Activated T-helper 2 cell treated with anti-CD3 and anti-CD28 coated beads, Interferon-gamma antibody, Interleukin-2, Interleukin-4, amounts not matched to agents 10 μg/mL and 5 μg/mL and 100 μg/mL, durations not matched to agents 14 hours and 24 hours and 36 hours (primary cell): Measurements from ENCODE around the gene LRRC8A. TPM values are rescaled to one million over a fixed set of nuclear protein-coding genes. Genes with fewer than 3 reads are reported as not detected.
A peak's percentile ranks its signal among the peaks of the same experiment; 100 is the strongest.
"Not testable (repeated sequence)": the region's sequence is repeated elsewhere in the genome, so short reads cannot be mapped to it uniquely, and the experiment has no call there.

ENCODE experiments used
- DNase-seq: peaks from one replicate; pipeline ENCODE4 v3.0.0; 2021; ENCODE audit warnings: low spot score
- H3K27ac Mint-ChIP-seq: one replicate; pipeline ENCODE4 v1.8.0; 2021; ENCODE audit warnings: mixed read lengths
- H3K27me3 Mint-ChIP-seq: one replicate; pipeline ENCODE4 v1.8.0; 2021; ENCODE audit warnings: low read depth, mixed read lengths
- H3K36me3 Mint-ChIP-seq: one replicate; pipeline ENCODE4 v1.8.0; 2021; ENCODE audit warnings: low read depth, mixed read lengths
- H3K4me1 Mint-ChIP-seq: one replicate; pipeline ENCODE4 v1.8.0; 2021; ENCODE audit warnings: low read depth, mixed read lengths
- H3K4me3 Mint-ChIP-seq: one replicate; pipeline ENCODE4 v1.8.0; 2021; ENCODE audit warnings: low read depth, mild to moderate bottlenecking, moderate library complexity, mixed read lengths
- H3K9me3 Mint-ChIP-seq: one replicate; pipeline ENCODE4 v1.8.0; 2021; ENCODE audit warnings: mixed read lengths
- intact Hi-C: fragments of 100-400 bp; cut with micrococcal nuclease; formaldehyde crosslinking; loops from one replicate; pipeline ENCODE4 v1.15.1; 2023
- total RNA-seq: library from RNA; stranded (reverse); gene quantifications from 2 replicates; pipeline ENCODE4 v1.2.3, GENCODE V29; 2022

Gene LRRC8A
- total RNA-seq, 1 donor from 2014 or later, result 25.4 TPM

DNA sequence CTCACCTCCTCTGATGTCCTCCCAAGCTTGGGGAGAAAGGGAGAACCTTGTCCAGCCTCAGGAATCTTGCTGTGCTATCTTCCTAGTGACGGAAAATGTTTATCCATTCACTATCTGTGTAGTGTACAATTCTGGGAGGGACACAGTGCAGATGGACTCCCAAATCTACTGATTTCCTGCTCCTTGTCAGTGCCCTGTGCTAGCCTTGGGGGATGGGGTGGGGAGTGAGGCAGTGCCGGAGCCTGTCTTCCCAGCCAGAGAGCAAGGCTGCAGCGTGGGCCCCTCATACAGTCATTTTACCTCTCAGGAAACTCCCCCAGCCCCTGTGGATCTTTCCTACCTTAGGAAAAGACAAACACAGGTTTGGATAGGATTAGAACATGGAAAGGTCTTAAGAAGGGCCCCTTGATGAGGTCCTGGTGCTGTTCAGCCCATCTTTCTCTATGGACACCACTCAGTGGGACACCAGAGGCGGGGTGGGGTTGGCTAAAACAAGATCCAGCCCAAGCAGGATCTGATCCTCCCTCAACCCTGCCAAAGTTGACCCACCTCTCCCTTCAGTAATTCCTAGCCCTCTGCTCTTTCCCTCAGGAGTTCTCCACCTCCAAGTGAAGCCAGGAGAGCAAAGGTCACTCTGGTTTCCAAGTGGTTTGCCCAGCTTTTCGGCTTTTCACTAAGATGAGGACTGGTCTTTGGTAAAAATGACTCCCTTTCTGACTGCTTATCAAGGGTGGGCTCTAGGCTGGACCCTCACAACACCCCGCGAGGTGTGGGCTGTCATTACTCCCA is 62.1 kb downstream of the LRRC8A start:
- H3K9me3 Mint-ChIP-seq, result no peaks in the 10 kb centered on the region
- no peak overlapping the region for H3K27ac Mint-ChIP-seq

DNA sequence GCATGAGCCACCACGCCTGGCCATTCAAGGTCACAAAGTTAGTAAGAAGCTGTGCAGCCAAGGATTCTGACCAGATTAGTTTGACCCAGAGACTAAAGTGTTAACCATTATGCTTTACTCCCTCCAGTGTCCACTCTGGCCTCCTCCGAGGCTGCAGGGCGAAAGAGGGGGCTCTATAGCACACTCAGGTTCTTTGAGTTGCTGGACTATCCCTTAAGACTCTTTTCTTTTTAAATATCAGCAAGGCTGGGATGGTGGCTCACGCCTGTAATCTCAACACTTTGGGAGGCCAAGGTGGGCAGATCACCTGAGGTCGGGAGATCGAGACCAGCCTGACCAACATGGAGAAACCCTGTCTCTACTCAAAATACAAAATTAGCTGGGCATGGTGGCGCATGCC is 63.0 kb downstream of the LRRC8A start:
- H3K36me3 Mint-ChIP-seq, result peaks cover 38% of the 10 kb centered on the region
- not testable (repeated sequence) for H3K4me3 Mint-ChIP-seq, H3K9me3 Mint-ChIP-seq, DNase-seq, H3K27ac Mint-ChIP-seq, H3K27me3 Mint-ChIP-seq
- H3K4me1 Mint-ChIP-seq, result peaks cover 17% of the 10 kb centered on the region
- intact Hi-C loops, result loop anchor here (5.0 kb wide), 1 partner anchor 623 kb away; the partner anchor contains the start of genes COQ4 and TRUB2

More for the DNA sequence above, 62.1 kb downstream of the LRRC8A start:
- H3K4me3 Mint-ChIP-seq, result no peak overlapping the region
- peaks cover 31% of the 10 kb centered on the region for H3K36me3 Mint-ChIP-seq
- no peaks in the 10 kb centered on the region for H3K27me3 Mint-ChIP-seq
- DNase-seq, result no peak
- peaks cover 17% of the 10 kb centered on the region for H3K4me1 Mint-ChIP-seq
- intact Hi-C loops, result no loop called here

DNA sequence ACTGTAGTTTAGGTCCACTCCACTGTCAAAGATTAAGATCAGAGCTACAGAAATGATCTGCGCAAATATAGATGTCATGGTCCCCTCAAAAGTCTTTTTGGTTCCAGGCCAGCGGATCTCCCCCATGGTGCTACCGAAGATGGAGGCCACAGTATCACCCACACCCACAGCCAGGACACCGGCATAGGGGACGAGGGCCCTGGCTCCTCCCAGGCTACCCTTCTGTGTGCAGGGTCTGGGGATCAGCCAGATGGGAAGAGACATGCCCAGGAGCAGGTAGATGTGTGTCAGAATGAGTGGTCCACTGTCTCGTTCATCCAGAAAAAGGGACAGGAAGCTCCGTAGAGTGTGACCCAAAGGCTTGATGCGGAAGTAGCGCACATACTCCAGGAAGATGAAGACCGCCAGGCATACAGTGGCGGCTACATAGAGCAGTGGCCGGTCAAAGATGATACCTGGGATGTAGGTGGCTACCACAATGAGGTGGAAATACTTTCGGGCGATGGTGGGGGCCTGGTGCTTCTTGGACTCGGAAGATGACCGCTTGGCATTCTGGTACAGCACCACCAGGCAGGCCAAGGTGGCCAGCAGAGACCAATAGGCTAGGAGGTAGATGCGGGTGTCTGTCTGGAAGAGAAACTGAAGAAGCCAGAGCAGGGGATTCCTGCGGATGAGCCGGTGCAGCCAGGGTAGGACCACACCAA is 64.0 kb downstream of the LRRC8A start:
- no peaks in the 10 kb centered on the region for H3K9me3 Mint-ChIP-seq
- H3K27ac Mint-ChIP-seq, result peak overlapping the region; percentile 98
- H3K4me3 Mint-ChIP-seq, result peak overlapping the region; percentile 98
- peaks cover 18% of the 10 kb centered on the region for H3K4me1 Mint-ChIP-seq
- peaks cover 42% of the 10 kb centered on the region for H3K36me3 Mint-ChIP-seq
- no peak for DNase-seq
- intact Hi-C loops, result loop anchor here (2.0 to 5.0 kb wide), 4 partner anchors 43 to 624 kb away; partner anchors contain the start of genes COQ4, MIGA2 and TRUB2
- H3K27me3 Mint-ChIP-seq, result no peaks in the 10 kb centered on the region

DNA sequence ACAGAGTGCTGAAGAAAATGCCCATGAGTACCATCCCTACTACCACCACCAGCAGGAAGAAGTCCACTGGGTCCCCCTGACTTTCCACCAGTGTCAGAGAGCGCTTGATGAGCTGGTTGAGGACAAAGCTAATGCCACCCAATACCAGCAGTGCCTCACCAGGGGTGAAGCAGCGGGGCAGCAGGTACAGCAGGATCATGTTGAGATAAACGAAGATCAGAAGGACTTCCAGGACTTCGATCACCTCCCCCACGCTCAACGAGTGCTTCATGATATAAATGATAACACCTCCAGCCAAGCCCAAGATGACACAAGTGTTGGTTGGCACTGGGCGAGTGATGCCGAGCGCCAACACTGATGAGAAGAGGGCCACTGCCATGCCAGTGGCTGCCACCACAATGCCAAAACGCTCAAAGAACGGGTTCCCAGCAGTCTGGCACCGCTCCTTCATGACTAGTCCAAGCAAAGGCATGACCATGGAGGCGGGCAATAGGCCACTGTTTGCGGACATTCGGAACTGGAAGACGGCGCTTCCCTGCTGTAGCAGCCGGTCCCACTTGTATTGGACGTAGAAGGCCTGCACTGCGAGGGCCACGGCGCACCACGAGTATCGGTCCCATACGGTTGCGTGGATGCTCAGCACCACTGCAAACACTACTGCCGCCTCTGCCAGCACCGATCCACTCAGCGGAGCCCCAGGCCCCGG is 64.8 kb downstream of the LRRC8A start:
- DNase-seq, result peak; percentile 13
- peak overlapping the region; percentile 98 for H3K27ac Mint-ChIP-seq
- H3K4me1 Mint-ChIP-seq, result peaks cover 18% of the 10 kb centered on the region
- H3K27me3 Mint-ChIP-seq, result no peaks in the 10 kb centered on the region
- H3K4me3 Mint-ChIP-seq, result peak overlapping the region; percentile 98
- H3K9me3 Mint-ChIP-seq, result no peaks in the 10 kb centered on the region
- intact Hi-C loops, result loop anchor here (1.0 to 5.0 kb wide), 5 partner anchors 44 to 624 kb away; partner anchors contain the start of genes COQ4, LRRC8A, MIGA2 and TRUB2
- H3K36me3 Mint-ChIP-seq, result peaks cover 49% of the 10 kb centered on the region

DNA sequence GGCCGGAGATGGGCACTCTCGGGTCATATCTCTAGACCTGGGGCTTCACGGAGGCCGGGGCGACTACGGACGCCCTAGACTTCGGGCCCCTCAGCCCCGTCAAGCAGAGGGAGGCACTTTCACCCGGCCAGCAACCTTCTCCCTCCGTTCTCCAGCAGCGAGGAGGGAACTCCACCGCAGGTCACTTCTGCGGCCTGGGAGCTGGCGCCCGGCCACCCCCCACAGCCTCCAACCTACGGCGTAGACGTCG is 65.3 kb downstream of the LRRC8A start:
- H3K27ac Mint-ChIP-seq, result peak overlapping the region; percentile 98
- H3K27me3 Mint-ChIP-seq, result no peaks in the 10 kb centered on the region
- H3K36me3 Mint-ChIP-seq, result peaks cover 49% of the 10 kb centered on the region
- DNase-seq, result no peak
- intact Hi-C loops, result loop anchor here (1.0 to 5.0 kb wide), 5 partner anchors 44 to 625 kb away; partner anchors contain the start of genes COQ4, LRRC8A, MIGA2 and TRUB2
- H3K4me1 Mint-ChIP-seq, result peaks cover 18% of the 10 kb centered on the region
- peak overlapping the region; percentile 98 for H3K4me3 Mint-ChIP-seq
- H3K9me3 Mint-ChIP-seq, result no peaks in the 10 kb centered on the region

DNA sequence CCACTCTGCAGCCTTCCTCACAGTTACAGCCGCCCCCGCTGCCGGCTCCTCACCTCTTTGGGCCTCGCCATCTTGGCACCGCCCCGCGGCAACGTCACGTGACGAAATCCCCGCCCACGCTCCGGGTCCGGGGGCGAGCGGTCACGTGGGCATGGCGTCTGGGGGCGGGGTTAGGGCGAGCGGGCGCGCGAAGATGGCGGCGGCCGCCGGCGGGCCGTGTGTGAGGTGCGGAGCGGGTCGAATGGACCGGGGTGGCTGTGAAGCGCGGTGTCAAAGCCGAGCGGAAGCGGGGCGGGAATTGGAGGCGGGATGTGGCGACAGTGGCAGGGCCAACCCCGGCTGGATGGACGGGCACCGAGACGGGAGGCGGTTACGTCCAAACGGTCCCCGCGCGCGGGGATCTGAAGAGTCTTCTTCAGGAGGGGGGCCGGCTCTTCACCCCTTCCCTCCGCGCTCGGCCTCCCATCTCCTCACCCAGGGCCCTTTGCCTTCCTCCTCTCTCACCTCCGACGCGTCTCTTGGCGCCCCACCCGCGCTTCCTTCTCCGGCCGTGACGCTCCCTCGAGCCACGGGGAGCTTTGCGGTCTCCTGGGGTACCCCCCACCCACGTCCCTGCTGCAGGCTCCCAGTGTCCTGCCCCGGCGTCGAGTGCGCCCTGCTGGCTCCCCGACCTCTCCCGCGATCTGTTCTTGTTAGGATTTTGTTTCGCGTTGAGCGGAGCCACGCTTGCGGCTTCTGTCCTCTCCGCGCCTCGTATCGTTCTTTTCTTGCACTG is 65.8 kb downstream of the LRRC8A start, which contains the start of the genes DOLK and NUP188:
DOLK (minus strand) TSS at position 77 of the 775 bp plus-strand sequence. CDS start 300 bp downstream, outside the sequence.
NUP188 (plus strand) TSS at position 173 of the 775 bp plus-strand sequence; CDS start at position 194, 21 bp downstream.
- H3K4me3 Mint-ChIP-seq, result peak within 1 kb of the TSS; percentile 98
- peaks cover 18% of the 10 kb centered on the region for H3K4me1 Mint-ChIP-seq
- DNase-seq, result peak; percentile 99
- H3K36me3 Mint-ChIP-seq, result peaks cover 53% of the 10 kb centered on the region
- no peaks in the 10 kb centered on the region for H3K27me3 Mint-ChIP-seq
- peak within 1 kb of the TSS; percentile 98 for H3K27ac Mint-ChIP-seq
- no peaks in the 10 kb centered on the region for H3K9me3 Mint-ChIP-seq
- intact Hi-C loops, result loop anchor here (1.0 to 5.0 kb wide), 5 partner anchors 45 to 625 kb away; partner anchors contain the start of genes COQ4, LRRC8A, MIGA2 and TRUB2

DNA sequence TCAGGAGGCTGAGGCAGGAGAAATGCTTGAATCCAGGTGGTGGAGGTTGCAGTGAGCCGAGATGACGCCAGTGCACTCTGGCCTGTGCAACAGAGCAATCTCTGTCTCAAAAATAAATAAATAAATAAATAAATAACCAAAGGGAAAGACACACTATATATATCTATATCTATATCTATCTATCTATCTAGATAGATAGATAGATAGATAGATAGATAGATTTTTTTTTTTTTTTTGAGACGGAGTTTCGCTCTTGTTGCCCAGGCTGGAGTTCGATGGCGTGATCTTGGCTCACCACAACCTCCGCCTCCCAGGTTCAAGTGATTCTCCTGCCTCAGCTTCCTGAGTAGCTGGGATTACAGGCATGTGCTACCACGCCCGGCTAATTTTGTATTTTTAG is 79.5 kb downstream of the LRRC8A start:
- H3K27ac Mint-ChIP-seq, intact Hi-C loops, H3K9me3 Mint-ChIP-seq, DNase-seq, H3K4me1 Mint-ChIP-seq, H3K27me3 Mint-ChIP-seq, H3K4me3 Mint-ChIP-seq: not testable (repeated sequence)
- peaks cover 60% of the 10 kb centered on the region for H3K36me3 Mint-ChIP-seq

Other genes starting within 250 kb of the LRRC8A start
- gene DYNC2I2, start 225.3 kb upstream of the LRRC8A start, total RNA-seq, result 41.7 and 43.5 TPM in 2 replicates
- gene SET, start 192.9 kb upstream of the LRRC8A start, total RNA-seq, result 749 and 756 TPM in 2 replicates
- 25.4 and 28.0 TPM in 2 replicates for gene PKN3, start 179.6 kb upstream of the LRRC8A start, total RNA-seq
- gene ZDHHC12, start 158.0 kb upstream of the LRRC8A start, total RNA-seq, result 51.7 and 53.2 TPM in 2 replicates
- 18.6 and 18.7 TPM in 2 replicates for gene ZER1, start 110.2 kb upstream of the LRRC8A start, total RNA-seq
- gene TBC1D13, start 94.9 kb upstream of the LRRC8A start, total RNA-seq, result 20.5 and 24.2 TPM in 2 replicates
- 19.9 and 21.7 TPM in 2 replicates for gene ENDOG, start 63.6 kb upstream of the LRRC8A start, total RNA-seq
- gene SPOUT1, start 52.3 kb upstream of the LRRC8A start, total RNA-seq, result 126 and 127 TPM in 2 replicates
- 13.6 and 14.0 TPM in 2 replicates for gene KYAT1, start 183 bp upstream of the LRRC8A start, total RNA-seq
- gene PHYHD1, start 38.8 kb downstream of the LRRC8A start, total RNA-seq, result 0.44 and 0.68 TPM in 2 replicates
- gene DOLK, start 65.5 kb downstream of the LRRC8A start, total RNA-seq, result 13.0 and 13.3 TPM in 2 replicates
- gene NUP188, start 65.6 kb downstream of the LRRC8A start, total RNA-seq, result 161 and 175 TPM in 2 replicates
- gene SH3GLB2, start 146.2 kb downstream of the LRRC8A start, total RNA-seq, result 71.5 and 73.4 TPM in 2 replicates
- gene MIGA2, start 154.5 kb downstream of the LRRC8A start, total RNA-seq, result 41.5 and 41.7 TPM in 2 replicates
- 20.2 and 22.9 TPM in 2 replicates for gene DOLPP1, start 199.0 kb downstream of the LRRC8A start, total RNA-seq
- gene CRAT, start 228.7 kb downstream of the LRRC8A start, total RNA-seq, result 13.6 and 14.3 TPM in 2 replicates
- gene PTPA, start 229.3 kb downstream of the LRRC8A start, total RNA-seq, result 106 and 112 TPM in 2 replicates